ENCODE data around the gene CDH2.

The CDH2 gene

GRCh38 chr18:28124131-28125029 is 52.5 kb downstream of the CDH2 start:
- no peak for ATAC-seq
- Mint-ChIP-seq H3K36me3 (no peaks in the 10 kb centered on the region), H3K9me3 (peaks cover 4% of the 10 kb centered on the region), H3K4me1 (no peaks in the 10 kb centered on the region), H3K27ac (no peak overlapping the region), H3K4me3 (no peak overlapping the region)
- no peak for DNase-seq (ENCODE audit: low spot score in 2 of 2)

DNA sequence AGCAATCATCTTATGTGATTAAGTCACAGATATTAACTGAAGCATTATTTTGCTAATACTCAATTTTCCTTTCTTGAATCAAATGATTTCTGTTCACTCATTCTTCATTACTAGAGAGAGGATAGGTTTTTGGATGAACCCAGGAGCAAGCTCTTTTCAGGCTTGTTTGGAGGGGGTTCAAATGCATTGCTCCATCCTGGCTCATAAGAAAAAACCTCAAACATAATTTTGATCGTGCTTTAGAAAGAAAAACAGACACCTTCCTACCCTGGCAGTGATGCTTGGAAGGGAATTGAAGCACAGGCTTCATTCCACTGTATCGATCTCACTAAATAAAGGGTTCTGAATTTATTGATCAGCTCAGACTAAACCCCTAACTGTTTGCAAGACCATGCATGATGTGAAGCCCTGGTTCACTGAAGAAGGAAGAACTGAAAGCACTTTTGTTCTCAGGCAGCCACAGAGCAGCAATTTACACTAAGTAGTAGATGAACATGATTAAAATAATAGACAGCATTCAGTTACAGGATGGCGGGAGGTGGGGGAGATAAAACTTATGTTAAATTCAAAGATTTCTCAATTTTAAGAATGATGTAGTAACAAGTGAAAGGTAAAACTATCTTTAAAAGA is 53.4 kb downstream of the CDH2 start:
- no peak overlapping the region for H3K4me3 Mint-ChIP-seq
- no peak for ATAC-seq
- no peaks in the 10 kb centered on the region for H3K4me1 Mint-ChIP-seq
- DNase-seq (ENCODE audit: low spot score in 2 of 2): no peak
- peaks cover 4% of the 10 kb centered on the region for H3K9me3 Mint-ChIP-seq
- H3K36me3 Mint-ChIP-seq: no peaks in the 10 kb centered on the region
- H3K27ac Mint-ChIP-seq: no peak overlapping the region

DNA sequence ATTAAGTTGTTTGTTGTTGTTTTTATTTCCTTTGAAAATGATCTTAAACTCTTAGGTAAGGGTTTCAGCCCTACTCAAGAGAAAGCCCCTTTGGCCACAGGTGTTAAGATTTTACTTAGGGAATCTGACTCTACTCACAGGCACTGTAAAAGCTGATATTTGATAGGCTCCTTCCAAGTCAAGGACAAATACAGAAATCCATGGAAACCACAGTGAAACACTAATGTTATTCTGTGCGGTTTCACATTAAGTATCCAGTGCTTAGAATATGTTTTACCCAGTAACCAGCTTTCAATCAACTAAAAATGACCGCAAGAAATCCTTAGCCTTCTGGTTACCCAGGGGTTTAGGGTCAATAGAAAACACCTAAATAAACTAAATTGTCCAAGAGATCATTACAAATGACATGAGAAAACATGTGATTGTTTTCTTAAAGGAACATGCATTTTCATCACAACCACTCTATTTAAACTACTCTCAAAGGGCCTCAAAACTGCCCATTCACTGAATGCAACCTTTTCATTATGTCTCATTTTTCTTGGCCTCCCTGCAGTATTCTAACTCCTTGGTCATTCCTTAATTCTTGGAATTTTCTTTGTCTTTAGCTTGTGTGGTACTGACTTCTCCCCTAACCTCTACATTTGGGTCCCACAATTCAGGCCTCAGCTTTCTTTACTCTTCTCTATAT is 56.0 kb downstream of the CDH2 start:
- H3K4me3 Mint-ChIP-seq: no peak overlapping the region

GRCh38 chr18:28116461-28116860 is 60.5 kb downstream of the CDH2 start:
- no peaks in the 10 kb centered on the region for H3K4me1 Mint-ChIP-seq
- DNase-seq (ENCODE audit: low spot score in 2 of 2): no peak
- H3K4me3 Mint-ChIP-seq: no peak overlapping the region
- no peak overlapping the region for H3K27ac Mint-ChIP-seq
- peaks cover 11% of the 10 kb centered on the region for H3K9me3 Mint-ChIP-seq
- no peak for ATAC-seq
- no peaks in the 10 kb centered on the region for H3K36me3 Mint-ChIP-seq

More for the DNA sequence above, 56.0 kb downstream of the CDH2 start:
- ATAC-seq (no peak), DNase-seq (ENCODE audit: low spot score in 2 of 2) (no peak)
- H3K4me1 Mint-ChIP-seq: no peaks in the 10 kb centered on the region
- H3K9me3 Mint-ChIP-seq: peaks cover 4% of the 10 kb centered on the region
- H3K27ac Mint-ChIP-seq: no peak overlapping the region
- H3K36me3 Mint-ChIP-seq: no peaks in the 10 kb centered on the region

GRCh38 chr18:28115149-28115550 is 61.8 kb downstream of the CDH2 start:
- Mint-ChIP-seq H3K36me3 (no peaks in the 10 kb centered on the region), H3K9me3 (peaks cover 8% of the 10 kb centered on the region), H3K4me1 (no peaks in the 10 kb centered on the region), H3K4me3 (no peak overlapping the region), H3K27ac (no peak overlapping the region)
- ATAC-seq (no peak), DNase-seq (ENCODE audit: low spot score in 2 of 2) (no peak)

DNA sequence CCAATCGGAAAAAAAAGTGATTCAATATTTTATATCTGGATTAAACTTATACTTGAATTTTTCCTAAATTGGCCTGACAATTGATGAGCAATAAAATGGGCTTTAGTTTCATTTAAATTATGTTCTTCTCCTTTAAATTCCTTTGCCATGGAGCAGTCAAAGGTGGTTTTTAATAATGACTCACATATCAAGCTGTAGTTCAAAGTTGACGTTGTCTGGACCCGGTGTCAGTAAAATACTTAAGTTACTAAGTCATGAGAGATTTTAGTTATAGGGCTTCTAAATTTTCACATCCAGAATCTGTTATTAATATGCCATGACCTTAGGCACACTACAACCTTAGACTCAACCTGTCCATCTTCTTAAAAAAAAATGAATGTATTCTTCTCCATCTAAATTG is 62.5 kb downstream of the CDH2 start:
- Mint-ChIP-seq H3K4me3 (no peak overlapping the region), H3K27ac (no peak overlapping the region), H3K36me3 (no peaks in the 10 kb centered on the region), H3K9me3 (peaks cover 8% of the 10 kb centered on the region), H3K4me1 (no peaks in the 10 kb centered on the region)
- no peak for ATAC-seq
- DNase-seq (ENCODE audit: low spot score in 2 of 2): no peak

- Mint-ChIP-seq H3K36me3 (no peaks in the 10 kb centered on the region), H3K9me3 (peaks cover 10% of the 10 kb centered on the region), H3K27ac (no peak overlapping the region), H3K4me3 (no peak overlapping the region), H3K4me1 (no peaks in the 10 kb centered on the region)
- ATAC-seq (no peak), DNase-seq (ENCODE audit: low spot score in 2 of 2) (no peak)
Measured at GRCh38 chr18:28113271-28114029, 63.5 kb downstream of the CDH2 start.

GRCh38 chr18:28112056-28112470 is 64.9 kb downstream of the CDH2 start:
- no peak for ATAC-seq
- Mint-ChIP-seq H3K36me3 (no peaks in the 10 kb centered on the region), H3K27ac (no peak overlapping the region), H3K9me3 (peaks cover 10% of the 10 kb centered on the region), H3K4me3 (no peak overlapping the region), H3K4me1 (no peaks in the 10 kb centered on the region)
- no peak for DNase-seq (ENCODE audit: low spot score in 2 of 2)

DNA sequence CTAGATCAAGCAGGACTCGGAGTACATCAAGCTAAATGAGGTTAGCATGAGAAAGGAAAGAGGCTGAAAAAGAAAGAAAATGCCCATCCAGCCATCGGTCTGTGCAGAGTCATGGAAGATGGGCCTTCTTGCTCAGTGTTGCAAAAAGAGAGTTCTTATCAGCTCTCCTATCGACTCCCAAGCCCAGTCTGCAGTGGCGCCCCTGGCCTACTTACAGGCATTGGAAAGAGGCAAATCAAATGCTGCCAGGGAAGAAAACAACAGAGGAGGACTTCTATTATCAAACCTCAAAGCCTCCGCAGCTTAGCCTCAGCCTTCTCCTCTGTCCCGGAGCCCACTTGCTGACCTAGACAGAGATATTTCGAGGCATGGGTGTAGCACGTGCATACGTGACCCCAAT is 66.0 kb downstream of the CDH2 start:
- no peak for ATAC-seq
- DNase-seq (ENCODE audit: low spot score in 2 of 2): no peak

GRCh38 chr18:28109781-28110560 is 67.0 kb downstream of the CDH2 start:
- no peaks in the 10 kb centered on the region for H3K4me1 Mint-ChIP-seq
- H3K9me3 Mint-ChIP-seq: peaks cover 10% of the 10 kb centered on the region
- H3K4me3 Mint-ChIP-seq: no peak overlapping the region
- no peaks in the 10 kb centered on the region for H3K36me3 Mint-ChIP-seq
- DNase-seq (ENCODE audit: low spot score in 2 of 2): no peak
- H3K27ac Mint-ChIP-seq: no peak overlapping the region
- ATAC-seq: no peak

More for the DNA sequence above, 66.0 kb downstream of the CDH2 start:
- Mint-ChIP-seq H3K27ac (no peak overlapping the region), H3K9me3 (peaks cover 10% of the 10 kb centered on the region), H3K36me3 (no peaks in the 10 kb centered on the region), H3K4me3 (no peak overlapping the region), H3K4me1 (no peaks in the 10 kb centered on the region)

DNA sequence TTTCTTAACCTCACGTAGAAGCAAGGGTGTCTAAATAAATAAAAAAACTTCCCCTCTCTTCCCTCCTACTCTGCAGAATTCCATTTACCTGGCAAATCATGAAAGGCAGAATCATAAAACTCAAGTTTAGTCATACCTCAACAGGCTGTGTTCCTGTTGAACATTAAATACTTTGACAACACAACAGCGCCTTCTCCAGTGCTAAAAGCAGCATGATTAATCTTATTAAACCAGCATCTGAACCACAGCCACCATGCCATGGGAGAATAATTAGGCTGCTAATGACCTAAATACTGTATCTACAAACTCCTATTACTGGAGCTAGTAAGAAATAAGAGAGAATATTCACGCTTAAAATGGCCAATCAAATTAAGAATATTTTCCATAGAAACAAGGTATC is 68.1 kb downstream of the CDH2 start:
- no peak for DNase-seq (ENCODE audit: low spot score in 2 of 2)
- ATAC-seq: no peak

DNA sequence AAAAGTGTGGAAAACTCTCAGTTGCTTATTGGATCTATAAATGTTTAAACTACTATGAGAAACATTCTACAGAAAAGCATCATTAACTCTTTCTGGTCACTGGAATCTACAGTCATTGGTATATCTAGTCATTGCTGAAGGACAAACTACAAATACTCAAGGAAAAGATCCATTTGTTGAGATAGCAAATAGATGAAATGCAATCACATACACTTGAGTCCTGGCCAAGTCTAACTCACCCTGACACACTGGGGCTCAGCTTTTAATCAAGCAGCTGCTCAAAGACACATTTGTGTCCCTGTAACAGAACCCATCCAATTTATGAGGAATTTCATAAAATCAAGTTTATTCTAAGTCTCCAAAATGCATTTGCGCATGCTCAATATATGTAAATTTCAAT is 68.7 kb downstream of the CDH2 start:
- no peak for ATAC-seq
- H3K27ac Mint-ChIP-seq: no peak overlapping the region
- H3K4me3 Mint-ChIP-seq: no peak overlapping the region

More for the DNA sequence above, 68.1 kb downstream of the CDH2 start:
- Mint-ChIP-seq H3K4me3 (no peak overlapping the region), H3K27ac (no peak overlapping the region), H3K36me3 (no peaks in the 10 kb centered on the region), H3K4me1 (no peaks in the 10 kb centered on the region), H3K9me3 (peaks cover 9% of the 10 kb centered on the region)

GRCh38 chr18:28099237-28099636 is 77.7 kb downstream of the CDH2 start:
- Mint-ChIP-seq H3K4me3 (no peak overlapping the region), H3K9me3 (peaks cover 4% of the 10 kb centered on the region), H3K36me3 (no peaks in the 10 kb centered on the region), H3K27ac (no peak overlapping the region), H3K4me1 (no peaks in the 10 kb centered on the region)
- no peak for DNase-seq (ENCODE audit: low spot score in 2 of 2)
- ATAC-seq: no peak

More for the DNA sequence above, 68.7 kb downstream of the CDH2 start:
- H3K4me1 Mint-ChIP-seq: no peaks in the 10 kb centered on the region
- no peak for DNase-seq (ENCODE audit: low spot score in 2 of 2)
- no peaks in the 10 kb centered on the region for H3K36me3 Mint-ChIP-seq
- peaks cover 5% of the 10 kb centered on the region for H3K9me3 Mint-ChIP-seq

GRCh38 chr18:28095631-28096030 is 81.3 kb downstream of the CDH2 start:
- no peaks in the 10 kb centered on the region for H3K36me3 Mint-ChIP-seq
- ATAC-seq: no peak
- peaks cover 6% of the 10 kb centered on the region for H3K9me3 Mint-ChIP-seq
- H3K27ac Mint-ChIP-seq: no peak overlapping the region
- no peak for DNase-seq (ENCODE audit: low spot score in 2 of 2)
- H3K4me3 Mint-ChIP-seq: no peak overlapping the region
- no peaks in the 10 kb centered on the region for H3K4me1 Mint-ChIP-seq

Data from stimulated activated effector memory CD8-positive, alpha-beta T cell treated with anti-CD3 and anti-CD28 coated beads, Interleukin-12 subunit alpha, Interleukin-12 subunit beta, amount 100 ng/mL, for 72 hours (primary cell).